Sigmoid colon (tissue), 7 donors: ENCODE results near the gene DGKD. TPM values are rescaled to one million over a fixed set of nuclear protein-coding genes. Genes with fewer than 3 reads are reported as not detected.
A peak's percentile ranks its signal among the peaks of the same experiment; 100 is the strongest.

Experiments used
- DNase-seq: peaks from one replicate; pipeline ENCODE4 v3.0.0-alpha.2; 2019
- H3K27ac ChIP-seq, 4 donors: fragments of 200-600 bp; sonication (generic); one replicate each; pipeline ENCODE4 v1.5.1; 2016 to 2019; ENCODE audit warnings: mild to moderate bottlenecking in 1 of 4
- H3K27me3 ChIP-seq, 3 donors: fragments of 200-600 bp; sonication (generic); one replicate each; pipeline ENCODE4 v1.5.1; 2019; ENCODE audit warnings: mild to moderate bottlenecking in 1 of 3
- H3K36me3 ChIP-seq, 4 donors: fragments of 200-600 bp; sonication (generic); one replicate each; pipeline ENCODE4 v1.5.1; 2016 to 2019
- H3K4me1 ChIP-seq, 4 donors: fragments of 200-600 bp; sonication (generic); one replicate each; pipeline ENCODE4 v1.5.1; 2017 to 2019
- H3K4me3 ChIP-seq, 4 donors: fragments of 200-600 bp; sonication (generic); one replicate each; pipeline ENCODE4 v1.5.1; 2017 to 2019; ENCODE audit warnings: mild to moderate bottlenecking in 2 of 4, moderate library complexity in 1 of 4
- H3K9me3 ChIP-seq, 4 donors: fragments of 200-600 bp in 3 of 4; sonication (generic) in 3 of 4; one replicate each; pipeline versions ENCODE4 v1.5.1 to v1.6.1; 2013 to 2019
- CTCF ChIP-seq, 4 experiments: fragments of 450-650 bp in 3 of 4; fragments of 200-600 bp in 1 of 4; IDR thresholded peaks; one replicate each; pipeline ENCODE4 v1.5.1; 2016 to 2019; ENCODE audit warnings: antibody characterized with exemption in 4 of 4, mild to moderate bottlenecking in 3 of 4, moderate library complexity in 2 of 4
- EP300 ChIP-seq, 4 donors: sonication (generic); formaldehyde crosslinking; IDR thresholded peaks; one replicate each; pipeline ENCODE4 v1.6.1; 2017; ENCODE audit warnings: antibody characterized with exemption in 4 of 4
- POLR2A ChIP-seq, 2 donors: fragments of 450-650 bp; IDR thresholded peaks; one replicate each; pipeline ENCODE4 v1.6.1; 2016; ENCODE audit warnings: antibody characterized with exemption in 2 of 2, mild to moderate bottlenecking in 2 of 2, moderate library complexity in 2 of 2
- POLR2AphosphoS5 ChIP-seq, 4 donors: sonication (generic); formaldehyde crosslinking; IDR thresholded peaks; one replicate each; pipeline ENCODE4 v1.6.1; 2017; ENCODE audit warnings: antibody characterized with exemption in 4 of 4
- WGBS, 2 donors: extraction: QIAGEN DNeasy Blood & Tissue Kit; methylation state at CpG; one replicate each; pipeline ENCODE4 v1.1.7; 2013; 5-methylcytosine and 5-hydroxymethylcytosine counted together
- intact Hi-C: fragments of 100-400 bp; cut with DNase I; formaldehyde crosslinking; loops from one replicate; pipeline ENCODE4 v1.15.1; 2023
- polyA plus RNA-seq, 3 donors: library from polyadenylated mRNA; stranded (reverse); fragments of 200-250 nt; gene quantifications; one replicate each; pipeline ENCODE4 v1.2.3, GENCODE V29; 2013
- total RNA-seq, 4 donors: library from RNA; depleted of rRNA; stranded (reverse); fragments of >200 nt; gene quantifications; one replicate each; pipeline ENCODE4 v1.1.0, GENCODE V29; 2016
- donor health status: healthy with polysubstance abuse.
- donor health status: Bipolar disorder and iron deficiency.
- donor health status: healthy.

The DGKD gene
- total and polyA plus RNA-seq, 7 donors: 10.7 to 67.0 (median 19.7) TPM

- 93 to 95% methylated on average over 20 of the region's 20 CpGs for WGBS, 2 donors
These were observed 112.8 kb downstream of the DGKD start for GRCh38 chr2:233466991-233467603.

GRCh38 chr2:233468047-233468740 lies 113.9 kb downstream of the DGKD start:
- H3K27me3 ChIP-seq: no peaks in the 10 kb centered on the region
- H3K36me3 ChIP-seq: peaks cover 18 to 77% (median 25%) of the 10 kb centered on the region in 4 donors
- WGBS, 2 donors: 94 to 96% methylated on average over 22 of the region's 22 CpGs
- TF ChIP-seq POLR2AphosphoS5 (IDR thresholded peaks at IDR 0.05) (no peak), POLR2A (IDR thresholded peaks at IDR 0.05) (no peak)
- no peak for DNase-seq
- H3K4me1 ChIP-seq: peaks cover 0 to 22% (median 17%) of the 10 kb centered on the region in 4 donors
- no peak overlapping the region for H3K4me3 ChIP-seq
- intact Hi-C loops: no loop called here
- H3K27ac ChIP-seq: peak overlapping the region in 1 of 4 donors; percentile 83
- no peaks in the 10 kb centered on the region for H3K9me3 ChIP-seq

More at GRCh38 chr2:233466991-233467603, 112.8 kb downstream of the DGKD start:
- TF ChIP-seq EP300 (IDR thresholded peaks at IDR 0.05): no peak
- no peak for TF ChIP-seq POLR2A (IDR thresholded peaks at IDR 0.05)
- TF ChIP-seq CTCF (IDR thresholded peaks at IDR 0.05): no peak
- TF ChIP-seq POLR2AphosphoS5 (IDR thresholded peaks at IDR 0.05): no peak
- Histone ChIP-seq H3K36me3 (peaks cover 21 to 77% (median 32%) of the 10 kb centered on the region in 4 donors), H3K4me3 (no peak overlapping the region), H3K27ac (no peak overlapping the region), H3K27me3 (no peaks in the 10 kb centered on the region), H3K9me3 (no peaks in the 10 kb centered on the region), H3K4me1 (peaks cover 0 to 22% (median 17%) of the 10 kb centered on the region in 4 donors)
- intact Hi-C loops: no loop called here
- DNase-seq: peak; percentile 61

- no peaks in the 10 kb centered on the region for H3K9me3 ChIP-seq
- peaks cover 15 to 71% (median 23%) of the 10 kb centered on the region in 4 donors for H3K36me3 ChIP-seq
- no peak for DNase-seq
- peaks cover 0 to 22% (median 17%) of the 10 kb centered on the region in 4 donors for H3K4me1 ChIP-seq
- intact Hi-C loops: no loop called here
- 95 to 96% methylated on average over 8 of the region's 8 CpGs for WGBS, 2 donors
- no peaks in the 10 kb centered on the region for H3K27me3 ChIP-seq
- peak overlapping the region in 2 of 4 donors; percentile 79 to 83 for H3K27ac ChIP-seq
- TF ChIP-seq EP300 (IDR thresholded peaks at IDR 0.05) (no peak), POLR2A (IDR thresholded peaks at IDR 0.05) (no peak), POLR2AphosphoS5 (IDR thresholded peaks at IDR 0.05) (no peak), CTCF (IDR thresholded peaks at IDR 0.05) (no peak)
- no peak overlapping the region for H3K4me3 ChIP-seq
These were observed 114.4 kb downstream of the DGKD start for GRCh38 chr2:233468741-233469110.

- TF ChIP-seq POLR2AphosphoS5 (IDR thresholded peaks at IDR 0.05) (peak in 1 of 4 donors; percentile 20), POLR2A (IDR thresholded peaks at IDR 0.05) (no peak), CTCF (IDR thresholded peaks at IDR 0.05) (no peak)
- Histone ChIP-seq H3K27ac (peak overlapping the region; percentile 66 to 83 (median 76)), H3K4me3 (peak overlapping the region in 1 of 4 donors; percentile 13), H3K27me3 (no peaks in the 10 kb centered on the region), H3K9me3 (no peaks in the 10 kb centered on the region), H3K4me1 (peaks cover 0 to 22% (median 17%) of the 10 kb centered on the region in 4 donors), H3K36me3 (peaks cover 10 to 64% (median 16%) of the 10 kb centered on the region in 4 donors)
- DNase-seq: peak; percentile 86
- WGBS, 2 donors: 77 to 84% methylated on average over 32 of the region's 32 CpGs
- intact Hi-C loops: no loop called here
These were observed 115.1 kb downstream of the DGKD start for GRCh38 chr2:233469261-233470010.
